Activated T-cell treated with anti-CD3 and anti-CD28 coated beads, Interleukin-2, amount 50 U/mL, for 72 hours (primary cell): ENCODE data around the gene CCDC167. TPM values are rescaled to one million over a fixed set of nuclear protein-coding genes. Genes with fewer than 3 reads are reported as not detected.

Source experiments
- ATAC-seq, 2 donors: fragments of 150-1000 bp; cut with Tn5 transposase; replicated peaks in 1 of 2; 2 replicates each; pipeline ENCODE4 v1.10.0; 2021; ENCODE audit warnings: moderate library complexity in 2 of 2, mild to moderate bottlenecking in 1 of 2
- DNase-seq, 2 donors: peaks; one replicate each; pipeline ENCODE4 v3.0.0; 2021 to 2022; ENCODE audit warnings: mixed read lengths in 1 of 2
- H3K27ac Mint-ChIP-seq: one replicate; pipeline ENCODE4 v1.8.0; 2022; ENCODE audit warnings: mild to moderate bottlenecking, moderate library complexity, mixed read lengths
- H3K27me3 Mint-ChIP-seq: one replicate; pipeline ENCODE4 v1.8.0; 2022; ENCODE audit warnings: low read depth, mixed read lengths
- H3K36me3 Mint-ChIP-seq, 2 donors: one replicate each; pipeline ENCODE4 v1.8.0; 2022; ENCODE audit warnings: mixed read lengths in 2 of 2, mild to moderate bottlenecking in 1 of 2; ENCODE audit not compliant: insufficient read depth in 2 of 2
- H3K4me1 Mint-ChIP-seq: one replicate; pipeline ENCODE4 v1.8.0; 2022; ENCODE audit warnings: low read depth, mixed read lengths
- H3K4me3 Mint-ChIP-seq, 2 donors: one replicate each; pipeline ENCODE4 v1.8.0; 2022; ENCODE audit warnings: mild to moderate bottlenecking in 2 of 2, mixed read lengths in 2 of 2, moderate library complexity in 2 of 2
- H3K9me3 Mint-ChIP-seq, 2 donors: one replicate each; pipeline ENCODE4 v1.8.0; 2022; ENCODE audit warnings: mixed read lengths in 2 of 2
- total RNA-seq, 2 donors: library from RNA; stranded (reverse); gene quantifications; one replicate each; pipeline ENCODE4 v1.2.3, GENCODE V29; 2022

The CCDC167 gene
- total RNA-seq, result 10 to 100 TPM; 32.2 to 36.4 TPM

DNA sequence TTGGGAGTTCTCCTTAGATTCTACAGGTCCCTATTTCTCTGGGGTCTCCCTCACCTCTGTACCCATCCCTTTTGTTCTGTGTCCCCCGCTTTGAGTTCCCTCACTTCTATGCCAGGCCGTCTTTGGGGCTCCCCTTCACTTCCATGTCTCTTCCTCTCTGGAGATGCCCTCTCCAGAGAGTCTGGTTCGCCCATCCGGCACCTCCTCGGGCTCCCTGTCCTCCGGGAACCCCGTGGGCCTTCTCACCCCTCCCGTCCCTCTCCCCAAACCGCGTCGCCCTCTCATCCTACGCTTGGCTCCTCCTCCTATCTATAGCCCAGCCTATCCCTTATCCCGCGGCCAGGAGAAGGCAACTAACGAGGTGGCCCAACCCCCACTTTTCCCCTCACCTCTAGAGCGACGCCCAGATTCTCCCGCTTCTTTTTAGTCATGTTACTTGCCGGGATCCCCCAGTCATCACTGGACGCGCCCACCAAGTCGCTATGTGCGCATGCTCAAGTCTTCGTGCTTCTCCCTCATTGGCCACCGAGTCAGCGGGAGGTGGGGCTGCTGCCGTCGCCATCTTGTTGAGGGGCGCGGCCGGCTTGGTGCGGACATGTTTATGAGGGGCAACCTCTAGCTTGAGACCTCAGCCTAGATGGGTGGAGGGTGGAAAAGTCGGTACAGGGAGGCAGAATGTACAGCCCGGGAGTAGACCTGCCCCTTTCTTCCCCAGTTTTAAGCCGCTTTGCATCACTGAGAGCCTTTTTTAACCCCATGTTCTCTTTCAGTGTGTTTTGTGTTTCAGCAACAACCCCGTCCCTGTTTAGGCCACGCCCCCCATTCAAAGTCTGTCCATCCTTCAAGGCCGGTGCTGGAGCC is at the start of gene CCDC167:
TSS of gene CCDC167 (minus strand) at position 461 of the 861 bp plus-strand sequence. CDS start at position 431, 30 bp downstream.
- Mint-ChIP-seq H3K36me3 (peaks cover 3 to 5% of the 10 kb centered on the region in 2 donors), H3K4me3 (peak within 1 kb of the TSS; percentile 84 to 99), H3K4me1 (peaks cover 94% of the 10 kb centered on the region), H3K27me3 (no peaks in the 10 kb centered on the region), H3K9me3 (no peaks in the 10 kb centered on the region), H3K27ac (peak within 1 kb of the TSS; percentile 83)
- DNase-seq (peak; percentile 97 to 98), ATAC-seq (peak; percentile 76 to 77)

DNA sequence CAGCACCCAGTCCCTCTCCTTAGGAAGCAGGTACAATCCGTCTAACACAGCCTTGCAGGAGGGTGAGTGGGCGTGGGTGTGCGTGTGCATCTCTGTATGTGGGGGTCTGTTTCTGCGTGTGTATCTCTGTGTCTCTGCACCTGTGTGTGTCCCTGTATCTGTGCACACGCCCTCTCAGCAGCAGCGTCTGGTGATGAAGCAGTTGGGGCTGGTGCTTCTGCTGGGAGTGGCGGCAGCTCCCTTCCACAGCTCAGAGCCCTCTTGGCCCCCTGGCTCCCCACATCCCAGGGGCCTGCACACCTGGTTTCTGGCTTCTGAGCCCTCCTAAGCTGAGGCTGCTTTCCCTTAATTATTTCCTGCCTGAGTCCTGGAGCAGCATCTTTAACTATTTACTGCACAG is 49.5 kb upstream of the CCDC167 start:
- Mint-ChIP-seq H3K36me3 (no peaks in the 10 kb centered on the region), H3K9me3 (no peaks in the 10 kb centered on the region), H3K27me3 (peaks cover 9% of the 10 kb centered on the region), H3K27ac (no peak overlapping the region), H3K4me1 (peaks cover 35% of the 10 kb centered on the region), H3K4me3 (no peak overlapping the region)
- ATAC-seq (no peak), DNase-seq (no peak)

DNA sequence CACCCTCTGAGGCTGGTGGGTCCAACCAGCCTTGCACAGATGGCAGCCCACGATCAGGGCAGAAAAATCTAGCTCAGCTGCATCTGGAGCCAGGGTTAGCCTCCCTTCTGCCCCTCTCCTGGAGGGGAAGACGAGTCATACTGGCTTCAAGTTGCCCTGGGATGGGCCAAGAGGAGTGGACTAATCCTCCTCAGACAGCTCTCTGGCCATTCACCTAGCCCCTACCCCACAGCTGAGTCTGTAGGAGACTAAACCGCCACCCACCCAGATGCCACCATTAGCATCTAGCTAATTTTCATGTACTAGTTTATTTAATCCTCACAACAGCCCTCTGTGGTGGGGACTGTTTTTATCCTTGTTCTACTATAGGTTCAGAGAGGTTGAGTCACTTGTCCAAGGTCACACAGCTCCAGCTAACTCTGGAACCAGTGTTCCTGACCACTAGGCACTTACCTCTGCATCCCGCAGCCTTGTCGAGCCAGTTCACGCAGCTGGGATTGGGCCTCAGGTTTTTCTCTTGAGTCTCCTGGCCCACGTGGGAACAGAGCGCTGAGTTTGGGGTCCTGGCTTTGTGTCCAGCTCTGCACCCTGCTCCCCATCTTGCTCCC is 48.5 kb upstream of the CCDC167 start:
- DNase-seq (no peak), ATAC-seq (no peak)
- H3K4me3 Mint-ChIP-seq, result no peak overlapping the region
- H3K9me3 Mint-ChIP-seq, result no peaks in the 10 kb centered on the region
- no peak overlapping the region for H3K27ac Mint-ChIP-seq
- H3K4me1 Mint-ChIP-seq, result peaks cover 25% of the 10 kb centered on the region
- H3K36me3 Mint-ChIP-seq, result no peaks in the 10 kb centered on the region
- peaks cover 9% of the 10 kb centered on the region for H3K27me3 Mint-ChIP-seq

DNA sequence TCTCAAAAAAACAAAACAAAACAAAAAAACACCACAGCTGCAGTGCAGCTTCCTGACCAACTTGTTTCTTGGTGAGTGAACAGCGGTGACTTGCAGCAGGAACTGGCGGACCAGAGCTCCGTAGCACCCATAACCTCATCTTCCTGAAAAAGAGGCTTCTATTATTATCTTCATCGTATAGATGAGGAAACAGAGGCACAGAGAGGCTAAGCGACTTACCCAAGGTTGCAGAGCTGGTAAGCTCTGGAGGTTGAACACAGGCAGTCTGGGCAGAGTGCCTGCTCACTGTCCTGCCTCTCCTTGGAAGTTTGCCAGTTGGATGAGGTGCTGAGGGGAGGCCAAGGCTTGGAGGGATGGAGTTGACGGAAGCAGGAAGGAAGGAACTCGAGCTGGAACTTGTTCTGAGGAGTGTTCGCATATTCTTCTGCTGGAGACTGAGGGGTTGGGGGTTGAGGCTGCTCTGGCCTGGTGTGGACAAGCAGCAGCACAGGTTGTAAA is 47.9 kb upstream of the CCDC167 start:
- Mint-ChIP-seq H3K27me3 (peaks cover 9% of the 10 kb centered on the region), H3K36me3 (no peaks in the 10 kb centered on the region)
- peak in 1 of 2 donors; percentile 39 for ATAC-seq

DNA sequence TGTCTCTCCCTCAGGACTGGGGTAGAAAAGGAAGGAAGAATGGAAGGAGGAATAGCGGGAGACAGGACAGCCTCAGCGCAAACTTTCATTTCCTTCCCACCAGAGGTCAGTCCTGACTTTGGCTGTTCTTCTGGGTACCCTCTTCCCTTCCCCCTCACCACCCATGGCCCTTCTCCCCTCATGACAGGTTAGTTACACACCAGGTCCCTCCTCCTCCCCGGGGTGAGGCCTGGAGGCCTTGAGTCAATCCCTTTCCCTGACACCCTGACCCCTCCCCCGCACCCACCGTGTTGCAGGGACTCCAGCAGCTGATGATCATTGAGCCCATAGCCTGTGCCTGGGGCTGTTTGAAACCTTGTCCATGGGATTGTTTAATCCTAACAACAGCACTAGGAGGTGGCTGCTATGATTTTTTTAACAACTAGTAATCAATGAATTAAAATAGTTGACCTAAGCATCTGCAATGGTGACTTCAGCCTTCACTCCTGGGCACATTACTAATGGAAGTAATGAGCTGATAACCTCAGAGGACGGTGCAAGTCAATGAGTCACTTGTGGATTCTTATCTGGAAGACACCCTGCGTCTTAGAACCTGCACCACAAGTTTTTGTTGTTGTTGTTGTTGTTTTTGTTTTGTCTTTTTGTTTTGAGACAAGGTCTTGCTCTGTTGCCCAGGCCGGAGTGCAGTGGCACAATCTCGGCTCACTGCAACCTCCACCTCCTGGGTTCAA is 46.6 kb upstream of the CCDC167 start:
- Mint-ChIP-seq H3K4me1 (peaks cover 14% of the 10 kb centered on the region), H3K27ac (no peak overlapping the region), H3K9me3 (no peaks in the 10 kb centered on the region), H3K27me3 (peaks cover 9% of the 10 kb centered on the region), H3K36me3 (no peaks in the 10 kb centered on the region), H3K4me3 (no peak overlapping the region)
- ATAC-seq (peak in 1 of 2 donors; percentile 26), DNase-seq (peak in 1 of 2 donors; percentile 11)

More for the DNA sequence above, 47.9 kb upstream of the CCDC167 start:
- no peak overlapping the region for H3K27ac Mint-ChIP-seq
- H3K9me3 Mint-ChIP-seq, result no peaks in the 10 kb centered on the region
- no peak overlapping the region for H3K4me3 Mint-ChIP-seq
- DNase-seq, result no peak
- peaks cover 19% of the 10 kb centered on the region for H3K4me1 Mint-ChIP-seq

DNA sequence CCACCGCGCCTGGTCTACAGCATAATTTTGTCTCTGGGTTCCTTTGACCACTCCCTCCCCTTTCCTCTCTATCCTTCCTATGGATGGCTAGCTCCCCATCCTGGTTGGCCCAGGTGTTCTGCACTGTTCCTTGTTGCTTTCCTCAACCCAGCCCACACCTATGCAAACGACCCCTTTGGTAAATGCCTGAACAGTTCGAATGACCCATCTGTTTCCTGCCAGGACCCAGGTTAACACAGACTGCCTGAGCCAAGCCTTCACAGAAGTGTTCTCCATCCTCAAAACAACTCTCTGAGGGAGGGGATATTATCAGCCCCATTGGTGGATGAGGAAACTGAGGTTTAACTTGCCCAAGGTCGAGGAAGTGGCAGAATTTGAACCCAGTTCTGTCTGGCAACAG is 44.8 kb upstream of the CCDC167 start:
- ATAC-seq, result no peak
- H3K27me3 Mint-ChIP-seq, result peaks cover 9% of the 10 kb centered on the region
- H3K27ac Mint-ChIP-seq, result no peak overlapping the region
- no peak overlapping the region for H3K4me3 Mint-ChIP-seq
- DNase-seq, result no peak
- peaks cover 21% of the 10 kb centered on the region for H3K4me1 Mint-ChIP-seq
- no peaks in the 10 kb centered on the region for H3K36me3 Mint-ChIP-seq
- no peaks in the 10 kb centered on the region for H3K9me3 Mint-ChIP-seq

DNA sequence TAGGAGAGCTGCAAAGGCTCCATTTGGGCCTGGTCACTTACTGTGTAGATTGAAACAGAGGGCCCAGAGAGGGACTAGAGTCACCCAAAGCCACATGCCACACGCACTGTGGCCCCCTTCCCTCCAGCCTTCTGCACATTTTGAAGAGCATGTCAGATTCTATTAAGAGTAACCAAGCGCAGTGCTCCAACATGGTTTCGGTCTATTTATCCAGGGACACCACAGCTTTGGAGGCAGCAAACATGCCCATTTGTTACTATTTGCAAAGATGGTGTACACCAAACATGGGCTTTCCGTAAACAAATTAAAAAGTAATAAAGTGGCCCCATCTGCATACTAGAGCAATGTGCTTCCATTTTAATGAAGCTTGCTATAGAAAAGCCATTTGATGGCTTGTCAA is 43.7 kb upstream of the CCDC167 start:
- Mint-ChIP-seq H3K4me1 (peaks cover 24% of the 10 kb centered on the region), H3K36me3 (no peaks in the 10 kb centered on the region)

DNA sequence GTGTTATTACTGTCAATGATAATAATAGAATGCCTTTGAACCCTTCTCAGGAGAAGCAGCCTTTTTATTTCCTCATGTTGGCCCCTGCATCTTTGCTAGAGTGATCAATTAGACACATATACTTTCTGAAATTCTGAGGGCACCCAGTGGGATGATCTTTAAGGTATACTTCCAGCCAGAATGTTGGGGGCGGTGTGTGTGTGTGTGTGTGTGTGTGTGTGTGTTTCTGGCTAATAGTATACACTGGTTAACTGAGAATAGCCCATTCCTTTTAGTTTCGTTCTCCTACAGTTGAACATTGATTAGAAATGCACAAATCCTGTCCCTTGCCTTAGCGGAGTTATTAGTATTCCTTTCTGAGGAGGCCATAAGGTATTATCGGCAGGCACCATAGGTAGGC is 41.7 kb upstream of the CCDC167 start:
- H3K36me3 Mint-ChIP-seq, result no peaks in the 10 kb centered on the region
- DNase-seq (no peak), ATAC-seq (no peak)
- H3K4me1 Mint-ChIP-seq, result peaks cover 10% of the 10 kb centered on the region
- no peak overlapping the region for H3K27ac Mint-ChIP-seq
- no peak overlapping the region for H3K4me3 Mint-ChIP-seq
- H3K9me3 Mint-ChIP-seq, result no peaks in the 10 kb centered on the region
- peaks cover 16% of the 10 kb centered on the region for H3K27me3 Mint-ChIP-seq

More for the DNA sequence above, 43.7 kb upstream of the CCDC167 start:
- H3K27ac Mint-ChIP-seq, result no peak overlapping the region
- no peak overlapping the region for H3K4me3 Mint-ChIP-seq
- ATAC-seq (no peak), DNase-seq (no peak)
- no peaks in the 10 kb centered on the region for H3K9me3 Mint-ChIP-seq
- peaks cover 9% of the 10 kb centered on the region for H3K27me3 Mint-ChIP-seq

DNA sequence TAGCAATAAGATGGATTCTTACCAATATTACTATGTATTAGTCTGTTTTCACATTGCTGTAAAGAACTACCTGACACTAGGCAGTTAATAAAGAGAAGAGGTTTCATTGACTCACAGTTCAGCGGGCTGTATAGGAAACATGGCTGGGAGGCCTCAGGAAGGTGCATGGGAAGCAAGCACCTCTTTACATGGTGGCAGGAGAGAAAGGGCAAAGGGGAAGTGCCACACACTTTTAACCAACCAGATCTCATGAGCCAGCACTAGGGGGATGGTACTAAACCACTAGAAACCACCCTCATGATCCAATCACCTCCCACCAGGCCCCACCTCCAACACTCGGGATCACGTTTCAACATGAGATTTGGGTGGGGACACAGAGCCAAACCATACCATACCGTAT is 40.7 kb upstream of the CCDC167 start:
- Mint-ChIP-seq H3K9me3 (no peaks in the 10 kb centered on the region), H3K36me3 (no peaks in the 10 kb centered on the region)
- no peak for ATAC-seq

DNA sequence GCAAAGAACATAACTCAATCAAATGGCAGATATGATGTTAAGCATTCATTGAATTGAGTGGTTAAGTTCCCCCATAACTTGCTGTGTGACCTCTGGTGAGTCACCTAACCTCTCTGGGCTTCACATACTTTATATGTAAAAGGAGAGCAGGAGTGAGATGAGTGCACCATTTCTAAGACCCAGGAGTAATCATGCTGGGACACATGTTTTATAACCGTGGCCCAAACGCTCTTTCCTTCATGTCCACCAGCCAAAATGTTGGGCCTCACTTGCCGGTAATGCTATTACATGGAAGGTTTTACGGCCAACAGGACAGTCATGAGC is 40.3 kb upstream of the CCDC167 start:
- H3K27me3 Mint-ChIP-seq, result peaks cover 14% of the 10 kb centered on the region
- H3K9me3 Mint-ChIP-seq, result no peaks in the 10 kb centered on the region
- H3K27ac Mint-ChIP-seq, result no peak overlapping the region
- no peaks in the 10 kb centered on the region for H3K36me3 Mint-ChIP-seq
- peaks cover 18% of the 10 kb centered on the region for H3K4me1 Mint-ChIP-seq
- DNase-seq, result no peak
- no peak overlapping the region for H3K4me3 Mint-ChIP-seq
- ATAC-seq, result peak in 1 of 2 donors; percentile 31

More for the DNA sequence above, 40.7 kb upstream of the CCDC167 start:
- no peak for DNase-seq
- no peak overlapping the region for H3K4me3 Mint-ChIP-seq
- no peak overlapping the region for H3K27ac Mint-ChIP-seq
- H3K27me3 Mint-ChIP-seq, result peaks cover 16% of the 10 kb centered on the region
- H3K4me1 Mint-ChIP-seq, result peaks cover 17% of the 10 kb centered on the region

DNA sequence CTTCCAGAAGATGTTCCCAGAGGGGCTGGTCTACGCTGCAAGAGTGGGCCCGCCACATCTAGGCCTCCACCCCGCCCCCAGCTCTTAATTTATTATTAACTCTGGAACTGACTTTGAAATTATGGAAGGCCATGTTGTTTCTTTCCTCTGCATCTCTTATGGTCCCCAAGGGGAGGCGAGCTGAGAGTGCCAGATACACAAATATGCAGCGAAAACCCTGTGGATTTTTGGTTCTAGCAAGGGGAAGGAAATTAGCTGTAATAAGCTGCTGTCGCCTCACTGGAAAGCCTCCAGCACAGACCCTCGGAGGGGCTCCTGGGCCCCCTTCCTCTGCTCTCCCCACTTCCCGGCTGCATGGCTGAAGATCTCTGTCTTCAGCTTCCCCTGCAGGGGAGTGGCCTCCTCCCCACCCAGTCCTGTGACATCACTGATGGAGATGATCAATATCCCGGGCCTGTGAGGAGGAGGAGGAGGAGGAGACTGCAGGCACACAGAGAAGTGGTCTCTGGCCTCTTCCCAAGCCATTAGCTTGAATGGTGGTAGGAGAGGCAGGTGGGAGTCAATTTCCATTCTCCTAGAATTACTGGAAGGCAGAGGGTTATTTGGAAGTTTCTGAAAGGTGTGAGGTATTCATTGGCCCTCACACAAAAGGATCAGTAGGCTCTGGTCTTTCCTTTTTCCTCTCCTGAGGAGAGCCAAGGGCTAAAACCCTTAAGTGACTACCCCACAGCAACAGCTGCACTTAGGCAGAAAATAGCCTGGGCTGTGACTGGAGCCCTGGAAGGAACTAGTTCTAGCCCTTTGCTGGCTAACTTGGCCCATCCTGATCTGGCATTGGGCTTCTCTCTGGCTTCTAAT is 39.7 kb upstream of the CCDC167 start:
- H3K27ac Mint-ChIP-seq, result no peak overlapping the region
- no peaks in the 10 kb centered on the region for H3K9me3 Mint-ChIP-seq
- DNase-seq, result no peak
- H3K4me1 Mint-ChIP-seq, result peaks cover 18% of the 10 kb centered on the region
- ATAC-seq, result no peak
- peaks cover 8% of the 10 kb centered on the region for H3K27me3 Mint-ChIP-seq
- no peaks in the 10 kb centered on the region for H3K36me3 Mint-ChIP-seq
- no peak overlapping the region for H3K4me3 Mint-ChIP-seq

DNA sequence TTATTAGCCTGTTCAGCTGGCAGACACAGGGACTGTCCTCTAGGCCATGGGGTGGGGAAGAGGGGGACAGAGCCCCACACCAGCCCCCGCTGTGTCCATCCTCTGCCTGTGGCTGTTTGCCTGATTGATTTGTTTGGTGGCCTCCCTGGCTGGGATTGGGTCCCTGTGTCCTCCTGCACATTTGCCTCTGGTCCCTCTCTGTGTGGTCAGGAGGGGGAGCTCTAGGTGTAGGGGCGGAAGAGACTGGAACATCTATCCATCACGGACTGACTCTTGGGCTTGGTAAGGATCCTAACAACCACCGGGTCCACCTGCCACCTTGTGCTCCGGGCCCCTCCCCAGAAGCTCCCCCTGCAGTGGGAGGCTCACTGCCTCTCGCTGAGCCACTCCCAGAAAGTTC is 38.4 kb upstream of the CCDC167 start:
- ATAC-seq, result peak in 1 of 2 donors; percentile 15
- Mint-ChIP-seq H3K36me3 (no peaks in the 10 kb centered on the region), H3K27ac (no peak overlapping the region)

More for the DNA sequence above, 38.4 kb upstream of the CCDC167 start:
- Mint-ChIP-seq H3K9me3 (no peaks in the 10 kb centered on the region), H3K4me1 (peaks cover 18% of the 10 kb centered on the region), H3K4me3 (no peak overlapping the region), H3K27me3 (peaks cover 12% of the 10 kb centered on the region)
- DNase-seq, result no peak
